ENCODE measurements around the gene PLBD2. TPM values are rescaled to one million over a fixed set of nuclear protein-coding genes. Genes with fewer than 3 reads are reported as not detected.

PLBD2 gene
- total and polyA plus RNA-seq, 10 of the 15 experiments (the other 5 are each of a cell fraction or from before 2014, with no cell fraction given) = 1.4 to 16.6 (median 5.9) TPM

DNA sequence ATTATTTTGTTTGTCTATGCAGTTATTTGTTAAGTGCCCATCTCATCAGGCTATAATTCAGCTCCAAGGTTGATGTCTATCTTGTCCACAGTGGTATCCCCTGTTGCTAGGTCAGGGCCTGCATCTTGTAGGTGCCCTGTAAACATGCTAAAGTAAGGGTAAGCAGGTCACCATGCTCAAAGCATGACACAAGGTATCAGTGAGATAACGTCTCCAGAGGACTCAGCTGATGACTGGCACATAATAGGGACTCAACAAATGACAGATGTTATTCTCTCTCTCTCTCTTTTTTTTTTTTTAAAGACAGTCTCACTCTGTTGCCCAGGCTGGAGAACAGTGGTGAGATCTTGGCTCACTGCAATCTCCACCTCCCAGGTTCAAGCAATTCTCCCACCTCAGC, 66.1 kb downstream of the PLBD2 start:
- DNase-seq (ENCODE audit: low read depth, low spot score) (no peak), FAIRE-seq (no peak), ATAC-seq (no peak)
- H3K79me2 ChIP-seq (ENCODE audit: control insufficient read depth, insufficient read depth, low read length) = no peaks in the 10 kb centered on the region
- no peaks in the 10 kb centered on the region for H4K20me1 ChIP-seq (ENCODE audit: control insufficient read depth, insufficient read depth)
- no peaks in the 10 kb centered on the region for H3K36me3 ChIP-seq (ENCODE audit: control insufficient read depth in 2 of 2, insufficient read depth in 2 of 2, low read length in 1 of 2)
- H3K4me2 ChIP-seq (ENCODE audit: control insufficient read depth, insufficient read depth) = no peak overlapping the region
- H3K4me3 ChIP-seq = no peak overlapping the region
- RAD21 ChIA-PET (ENCODE audit: unreplicated experiment) = interaction anchor here (0.8 to 1.4 kb wide), 4 partner anchors 126 to 242 kb away, joined by 3 to 5 read pairs (median 3); no protein-coding TSS in a partner anchor
- WGBS (ENCODE audit: insufficient coverage, insufficient replicate concordance, low lambda C conversion rate, missing lambda C conversion rate) = 59% methylated on average over 1 of the region's 1 CpG
- H3K27me3 ChIP-seq (replicated peaks in 1 of 2; ENCODE audit: control insufficient read depth in 2 of 2, insufficient read depth in 2 of 2, low read length in 1 of 2) = no peaks in the 10 kb centered on the region
- H2AFZ ChIP-seq (ENCODE audit: control insufficient read depth, low read depth, low read length) = no peak overlapping the region
- intact Hi-C loops (cut with micrococcal nuclease; ENCODE audit: unreplicated experiment) (loop anchor here (5.0 kb wide), 1 partner anchor 237 kb away; the partner anchor contains the start of genes DDX54 and RITA1), in situ Hi-C loops (cut with MboI) (loop anchor here (5.0 kb wide), 1 partner anchor 227 kb away; no protein-coding TSS in a partner anchor)
- CTCF ChIA-PET = interaction anchor here (0.5 to 1.6 kb wide), 18 partner anchors 15 to 1328 kb away, joined by 3 to 16 read pairs (median 3); no protein-coding TSS in a partner anchor
- POLR2A ChIA-PET = interaction anchor here (0.6 to 1.7 kb wide), 3 partner anchors 89 to 1346 kb away, joined by 3 to 6 read pairs (median 3); partner anchors contain the start of gene SLC8B1
- SMC1A ChIA-PET (ENCODE audit: uncharacterized antibody, unreplicated experiment) = interaction anchor here (0.5 to 1.8 kb wide), 8 partner anchors 98 to 396 kb away, joined by 3 to 8 read pairs (median 4); no protein-coding TSS in a partner anchor
- no peak overlapping the region for H3K9ac ChIP-seq (ENCODE audit: control insufficient read depth, insufficient read depth, low read length)
- peaks cover 10% of the 10 kb centered on the region for H3K4me1 ChIP-seq (ENCODE audit: control insufficient read depth, insufficient read depth, low read length)
- BruUV-seq (replicated peaks) = no TSS peak
- no peak overlapping the region for H3K27ac ChIP-seq (ENCODE audit: control insufficient read depth, insufficient read depth)
- no peaks in the 10 kb centered on the region for H3K9me3 ChIP-seq (replicated peaks; ENCODE audit: control insufficient read depth, insufficient read depth, low read length)
- TF ChIP-seq IKZF2 (IDR thresholded peaks at IDR 0.05) = no peak
- TF ChIP-seq MYB (IDR thresholded peaks at IDR 0.05; ENCODE audit: borderline replicate concordance, low read depth, low read length) = no peak
- no peak for TF ChIP-seq MEF2B (IDR thresholded peaks at IDR 0.05; ENCODE audit: partially characterized antibody, poor library complexity, severe bottlenecking)
- TF ChIP-seq, protein P1, sequence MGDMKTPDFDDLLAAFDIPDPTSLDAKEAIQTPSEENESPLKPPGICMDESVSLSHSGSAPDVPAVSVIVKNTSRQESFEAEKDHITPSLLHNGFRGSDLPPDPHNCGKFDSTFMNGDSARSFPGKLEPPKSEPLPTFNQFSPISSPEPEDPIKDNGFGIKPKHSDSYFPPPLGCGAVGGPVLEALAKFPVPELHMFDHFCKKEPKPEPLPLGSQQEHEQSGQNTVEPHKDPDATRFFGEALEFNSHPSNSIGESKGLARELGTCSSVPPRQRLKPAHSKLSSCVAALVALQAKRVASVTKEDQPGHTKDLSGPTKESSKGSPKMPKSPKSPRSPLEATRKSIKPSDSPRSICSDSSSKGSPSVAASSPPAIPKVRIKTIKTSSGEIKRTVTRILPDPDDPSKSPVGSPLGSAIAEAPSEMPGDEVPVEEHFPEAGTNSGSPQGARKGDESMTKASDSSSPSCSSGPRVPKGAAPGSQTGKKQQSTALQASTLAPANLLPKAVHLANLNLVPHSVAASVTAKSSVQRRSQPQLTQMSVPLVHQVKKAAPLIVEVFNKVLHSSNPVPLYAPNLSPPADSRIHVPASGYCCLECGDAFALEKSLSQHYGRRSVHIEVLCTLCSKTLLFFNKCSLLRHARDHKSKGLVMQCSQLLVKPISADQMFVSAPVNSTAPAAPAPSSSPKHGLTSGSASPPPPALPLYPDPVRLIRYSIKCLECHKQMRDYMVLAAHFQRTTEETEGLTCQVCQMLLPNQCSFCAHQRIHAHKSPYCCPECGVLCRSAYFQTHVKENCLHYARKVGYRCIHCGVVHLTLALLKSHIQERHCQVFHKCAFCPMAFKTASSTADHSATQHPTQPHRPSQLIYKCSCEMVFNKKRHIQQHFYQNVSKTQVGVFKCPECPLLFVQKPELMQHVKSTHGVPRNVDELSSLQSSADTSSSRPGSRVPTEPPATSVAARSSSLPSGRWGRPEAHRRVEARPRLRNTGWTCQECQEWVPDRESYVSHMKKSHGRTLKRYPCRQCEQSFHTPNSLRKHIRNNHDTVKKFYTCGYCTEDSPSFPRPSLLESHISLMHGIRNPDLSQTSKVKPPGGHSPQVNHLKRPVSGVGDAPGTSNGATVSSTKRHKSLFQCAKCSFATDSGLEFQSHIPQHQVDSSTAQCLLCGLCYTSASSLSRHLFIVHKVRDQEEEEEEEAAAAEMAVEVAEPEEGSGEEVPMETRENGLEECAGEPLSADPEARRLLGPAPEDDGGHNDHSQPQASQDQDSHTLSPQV (IDR thresholded peaks at IDR 0.05) = no peak
- TF ChIP-seq MXI1 (IDR thresholded peaks at IDR 0.05; ENCODE audit: low read depth, low read length) = no peak
- TF ChIP-seq, protein P2, sequence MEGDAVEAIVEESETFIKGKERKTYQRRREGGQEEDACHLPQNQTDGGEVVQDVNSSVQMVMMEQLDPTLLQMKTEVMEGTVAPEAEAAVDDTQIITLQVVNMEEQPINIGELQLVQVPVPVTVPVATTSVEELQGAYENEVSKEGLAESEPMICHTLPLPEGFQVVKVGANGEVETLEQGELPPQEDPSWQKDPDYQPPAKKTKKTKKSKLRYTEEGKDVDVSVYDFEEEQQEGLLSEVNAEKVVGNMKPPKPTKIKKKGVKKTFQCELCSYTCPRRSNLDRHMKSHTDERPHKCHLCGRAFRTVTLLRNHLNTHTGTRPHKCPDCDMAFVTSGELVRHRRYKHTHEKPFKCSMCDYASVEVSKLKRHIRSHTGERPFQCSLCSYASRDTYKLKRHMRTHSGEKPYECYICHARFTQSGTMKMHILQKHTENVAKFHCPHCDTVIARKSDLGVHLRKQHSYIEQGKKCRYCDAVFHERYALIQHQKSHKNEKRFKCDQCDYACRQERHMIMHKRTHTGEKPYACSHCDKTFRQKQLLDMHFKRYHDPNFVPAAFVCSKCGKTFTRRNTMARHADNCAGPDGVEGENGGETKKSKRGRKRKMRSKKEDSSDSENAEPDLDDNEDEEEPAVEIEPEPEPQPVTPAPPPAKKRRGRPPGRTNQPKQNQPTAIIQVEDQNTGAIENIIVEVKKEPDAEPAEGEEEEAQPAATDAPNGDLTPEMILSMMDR (IDR thresholded peaks at IDR 0.05 in 2 of 3, conservative IDR thresholded peaks at IDR 0.05 in 1 of 3; ENCODE audit: control insufficient read depth in 2 of 3, extremely low read depth in 1 of 3, insufficient read depth in 1 of 3, low read depth in 3 of 3, low read length in 3 of 3) = no peak
- TF ChIP-seq RAD21 (IDR thresholded peaks at IDR 0.05; ENCODE audit: insufficient read depth, low read depth, low read length) = no peak
- no peak for TF ChIP-seq ZNF274 (IDR thresholded peaks at IDR 0.05; ENCODE audit: insufficient read depth, insufficient read length)
- no peak for TF ChIP-seq ZNF207 (IDR thresholded peaks at IDR 0.05; ENCODE audit: borderline replicate concordance)
- TF ChIP-seq LARP7 (IDR thresholded peaks at IDR 0.05) = no peak
- no peak for TF ChIP-seq NR2C1 (IDR thresholded peaks at IDR 0.05)
- no peak for TF ChIP-seq ZZZ3 (IDR thresholded peaks at IDR 0.05; ENCODE audit: control insufficient read depth, insufficient read length, low read depth)
- TF ChIP-seq, protein P3, sequence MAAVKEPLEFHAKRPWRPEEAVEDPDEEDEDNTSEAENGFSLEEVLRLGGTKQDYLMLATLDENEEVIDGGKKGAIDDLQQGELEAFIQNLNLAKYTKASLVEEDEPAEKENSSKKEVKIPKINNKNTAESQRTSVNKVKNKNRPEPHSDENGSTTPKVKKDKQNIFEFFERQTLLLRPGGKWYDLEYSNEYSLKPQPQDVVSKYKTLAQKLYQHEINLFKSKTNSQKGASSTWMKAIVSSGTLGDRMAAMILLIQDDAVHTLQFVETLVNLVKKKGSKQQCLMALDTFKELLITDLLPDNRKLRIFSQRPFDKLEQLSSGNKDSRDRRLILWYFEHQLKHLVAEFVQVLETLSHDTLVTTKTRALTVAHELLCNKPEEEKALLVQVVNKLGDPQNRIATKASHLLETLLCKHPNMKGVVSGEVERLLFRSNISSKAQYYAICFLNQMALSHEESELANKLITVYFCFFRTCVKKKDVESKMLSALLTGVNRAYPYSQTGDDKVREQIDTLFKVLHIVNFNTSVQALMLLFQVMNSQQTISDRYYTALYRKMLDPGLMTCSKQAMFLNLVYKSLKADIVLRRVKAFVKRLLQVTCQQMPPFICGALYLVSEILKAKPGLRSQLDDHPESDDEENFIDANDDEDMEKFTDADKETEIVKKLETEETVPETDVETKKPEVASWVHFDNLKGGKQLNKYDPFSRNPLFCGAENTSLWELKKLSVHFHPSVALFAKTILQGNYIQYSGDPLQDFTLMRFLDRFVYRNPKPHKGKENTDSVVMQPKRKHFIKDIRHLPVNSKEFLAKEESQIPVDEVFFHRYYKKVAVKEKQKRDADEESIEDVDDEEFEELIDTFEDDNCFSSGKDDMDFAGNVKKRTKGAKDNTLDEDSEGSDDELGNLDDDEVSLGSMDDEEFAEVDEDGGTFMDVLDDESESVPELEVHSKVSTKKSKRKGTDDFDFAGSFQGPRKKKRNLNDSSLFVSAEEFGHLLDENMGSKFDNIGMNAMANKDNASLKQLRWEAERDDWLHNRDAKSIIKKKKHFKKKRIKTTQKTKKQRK (IDR thresholded peaks at IDR 0.05; ENCODE audit: low read depth, low read length) = no peak

Measured in GM12878 (cell line).